Fibroblast of skin of scalp (primary cell): Measurements from ENCODE around the gene TAAR8. TPM values are rescaled to one million over a fixed set of nuclear protein-coding genes. Genes with fewer than 3 reads are reported as not detected.
"Not testable (repeated sequence)": the region's sequence is repeated elsewhere in the genome, so short reads cannot be mapped to it uniquely, and the experiment has no call there.

ENCODE experiments used
- DNase-seq: peaks from one replicate; pipeline ENCODE4 v3.0.0-alpha.2; 2013
- polyA plus RNA-seq, 2 experiments: library from polyadenylated mRNA; unstranded; fragments of 120-200 nt; gene quantifications; one replicate each; pipeline ENCODE4 v1.2.1, GENCODE V29; 2013; ENCODE audit not compliant: insufficient read length in 2 of 2

TAAR8 gene
- polyA plus RNA-seq (2013, experiment 1 of 2; ENCODE audit: insufficient read length), result not detected
- not detected for polyA plus RNA-seq (2013, experiment 2 of 2; ENCODE audit: insufficient read length)

GRCh38 chr6:132552372-132552771 lies at the start of gene TAAR8:
TSS of gene TAAR8 (plus strand) at chr6:132552672. CDS start at chr6:132552693, 21 bp downstream.
- no peak for DNase-seq

GRCh38 chr6:132504757-132505156 lies 47.7 kb upstream of the TAAR8 start:
- no peak for DNase-seq

GRCh38 chr6:132505158-132505557 lies 47.3 kb upstream of the TAAR8 start:
- DNase-seq, result no peak

- no peak for DNase-seq
These were observed 46.0 kb upstream of the TAAR8 start for GRCh38 chr6:132506461-132506860.

- DNase-seq, result no peak
These were observed 45.3 kb upstream of the TAAR8 start for GRCh38 chr6:132506869-132507808.

GRCh38 chr6:132511210-132511830 lies 41.2 kb upstream of the TAAR8 start:
- DNase-seq, result no peak

GRCh38 chr6:132511831-132512220 lies 40.6 kb upstream of the TAAR8 start:
- no peak for DNase-seq

GRCh38 chr6:132512342-132512637 lies 40.2 kb upstream of the TAAR8 start:
- DNase-seq, result no peak

- peak; percentile 88 for DNase-seq
These were observed 39.5 kb upstream of the TAAR8 start, which contains the start of gene STX7 for GRCh38 chr6:132512638-132513632. TSS of gene STX7 (minus strand) at chr6:132513116. CDS start at chr6:132503530, 9,586 bp downstream.

GRCh38 chr6:132513831-132514545 lies 38.5 kb upstream of the TAAR8 start:
- DNase-seq, result no peak

- DNase-seq, result no peak
These were observed 37.1 kb upstream of the TAAR8 start for GRCh38 chr6:132515386-132515785.

GRCh38 chr6:132520953-132521352 lies 31.5 kb upstream of the TAAR8 start:
- DNase-seq, result peak; percentile 20

GRCh38 chr6:132524646-132525045 lies 27.8 kb upstream of the TAAR8 start:
- no peak for DNase-seq

- no peak for DNase-seq
These were observed 26.6 kb upstream of the TAAR8 start for GRCh38 chr6:132525866-132526265.

GRCh38 chr6:132526461-132526860 lies 26.0 kb upstream of the TAAR8 start:
- no peak for DNase-seq

- peak; percentile 9 for DNase-seq
These were observed 24.7 kb upstream of the TAAR8 start for GRCh38 chr6:132527791-132528190.

GRCh38 chr6:132530293-132530974 lies 22.0 kb upstream of the TAAR8 start:
- DNase-seq, result peak; percentile 62

- not testable (repeated sequence) for DNase-seq
These were observed 17.9 kb upstream of the TAAR8 start for GRCh38 chr6:132534546-132534945.

GRCh38 chr6:132537145-132537544 lies 15.3 kb upstream of the TAAR8 start:
- DNase-seq, result no peak

- no peak for DNase-seq
These were observed 14.5 kb upstream of the TAAR8 start, which contains the start of gene TAAR9 for GRCh38 chr6:132537977-132538376. TSS of gene TAAR9 (plus strand) at chr6:132538277. CDS start at chr6:132538290, 13 bp downstream.

- no peak for DNase-seq
These were observed 7.6 kb upstream of the TAAR8 start for GRCh38 chr6:132544826-132545225.
